DMS114 treated with DMSO at 0.1 percent for 48 hours (cell line): ENCODE data around the gene CNDP2.

Experiments
- DNase-seq: peaks from one replicate; lab custom pipeline; 2025; ENCODE audit not compliant: unreplicated experiment; lab: John Stamatoyannopoulos, UW

Gene CNDP2

DNA sequence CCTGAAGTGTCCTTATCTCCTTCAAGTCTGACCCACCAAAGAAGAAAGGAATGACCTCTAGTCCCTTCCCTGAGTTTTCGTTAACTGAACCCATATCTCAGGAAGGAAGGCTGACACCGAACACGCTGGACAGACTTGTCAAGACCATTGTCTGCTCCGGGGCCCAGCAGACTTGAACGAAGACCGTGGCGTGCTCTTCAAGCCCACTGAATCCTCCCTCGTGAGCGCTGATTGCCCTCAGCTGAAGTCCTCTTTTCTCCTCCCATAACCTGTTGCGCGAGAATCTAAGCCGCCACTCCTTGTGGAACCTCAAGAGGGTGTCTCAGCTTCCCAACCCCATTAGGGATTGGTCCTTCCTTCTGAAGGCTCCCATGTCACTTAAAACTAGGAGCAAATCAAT is 37.5 kb downstream of the CNDP2 start:
- no peak for DNase-seq

GRCh38 chr18:74534150-74534969 is 38.2 kb downstream of the CNDP2 start, which contains the start of gene CNDP1:
Gene CNDP1 (plus strand): TSS chr18:74534500. CDS start chr18:74534668, 168 bp downstream.
- no peak for DNase-seq

DNA sequence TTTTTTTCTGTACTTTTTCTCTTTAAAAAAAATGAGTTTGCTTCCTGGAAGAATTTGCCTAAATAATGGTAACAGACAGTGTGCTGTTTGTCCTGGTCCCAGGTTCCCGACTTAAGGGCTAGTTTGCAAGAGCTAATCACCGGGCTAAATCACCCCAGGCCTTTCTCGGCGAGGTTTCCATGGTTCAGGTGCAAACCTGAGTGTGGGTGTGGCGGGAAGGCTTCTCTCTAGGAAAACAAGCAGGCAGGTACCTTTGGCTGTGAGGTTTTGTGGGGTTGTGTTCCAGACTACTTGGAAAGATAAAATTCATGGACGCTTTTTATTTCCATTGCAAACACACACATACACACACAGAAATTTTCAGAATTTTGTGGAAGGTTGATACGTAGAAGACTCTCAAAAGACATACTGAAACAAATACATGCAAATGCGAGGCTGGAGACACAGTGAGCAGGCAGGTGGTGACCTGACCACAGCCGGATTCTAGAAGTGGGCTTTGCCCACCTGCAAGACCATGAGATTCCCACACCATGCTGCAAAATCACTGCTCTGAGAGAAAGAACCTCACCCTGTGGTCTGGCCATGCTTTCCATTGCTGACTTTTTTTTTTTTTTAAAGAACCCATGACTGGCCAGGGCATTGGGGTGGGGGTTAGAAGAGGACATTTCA is 39.0 kb downstream of the CNDP2 start:
- DNase-seq, result no peak

DNA sequence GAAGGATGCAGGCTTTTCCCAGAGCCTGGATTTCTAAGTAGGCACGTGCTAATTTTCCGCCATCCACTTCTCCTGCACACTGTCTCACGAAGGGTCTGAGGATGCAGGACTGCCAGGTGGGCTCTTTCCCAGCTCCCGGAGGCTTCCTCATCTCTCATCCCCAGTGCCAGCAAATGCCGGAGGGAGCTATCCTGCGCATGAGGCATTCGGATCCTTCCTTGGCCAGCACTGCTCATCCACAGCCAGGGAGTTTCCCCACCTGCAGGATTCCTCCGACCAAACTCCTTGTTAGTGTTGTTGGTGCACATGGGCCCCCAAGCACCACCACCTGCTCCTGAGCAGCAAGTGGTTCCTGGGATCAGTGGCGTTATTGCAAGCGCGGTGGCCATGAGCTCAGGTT is 43.1 kb downstream of the CNDP2 start:
- DNase-seq, result no peak

GRCh38 chr18:74540652-74541421 is 44.7 kb downstream of the CNDP2 start:
- no peak for DNase-seq

DNA sequence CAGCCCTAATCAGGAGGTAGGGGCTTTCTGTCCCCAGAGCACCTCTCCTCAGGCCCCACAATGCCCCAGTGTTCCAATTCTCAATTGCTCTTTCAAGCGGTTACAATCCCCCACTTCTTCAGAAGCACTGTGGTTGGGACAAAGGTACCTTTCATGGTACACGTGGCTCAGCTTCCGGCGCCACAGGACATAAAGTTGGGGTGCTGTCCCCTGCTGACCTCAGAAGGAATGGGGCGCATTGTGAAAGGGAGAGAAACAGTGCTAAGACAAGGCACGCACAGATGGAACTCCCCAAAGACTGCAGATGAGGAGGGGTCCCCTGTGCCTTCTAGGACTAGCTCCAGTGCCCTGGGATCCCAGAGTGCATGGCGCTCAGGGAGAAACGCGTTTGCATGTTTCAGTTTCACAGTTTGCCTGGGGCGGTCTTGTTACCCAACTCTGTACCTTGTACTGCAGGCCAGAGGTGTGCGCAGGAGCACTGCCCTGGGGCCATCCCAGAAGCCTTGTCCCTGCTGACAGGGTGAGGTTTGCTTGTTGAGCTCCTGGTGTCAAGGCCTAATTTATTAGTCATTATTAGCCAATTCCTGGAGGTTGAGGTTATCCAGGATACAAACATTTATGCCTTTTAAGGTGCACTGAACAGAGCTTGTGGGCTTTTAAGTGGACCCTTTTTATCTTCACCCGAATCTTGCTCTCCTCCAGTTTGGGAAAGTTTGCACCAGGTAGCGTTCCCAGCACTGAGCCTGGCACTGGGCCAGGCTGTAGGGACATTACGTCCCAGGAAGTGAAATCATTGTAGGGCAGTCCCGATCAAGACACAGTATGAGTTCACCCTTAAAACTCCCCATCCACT is 45.8 kb downstream of the CNDP2 start:
- no peak for DNase-seq

GRCh38 chr18:74544898-74545297 is 48.7 kb downstream of the CNDP2 start:
- no peak for DNase-seq

DNA sequence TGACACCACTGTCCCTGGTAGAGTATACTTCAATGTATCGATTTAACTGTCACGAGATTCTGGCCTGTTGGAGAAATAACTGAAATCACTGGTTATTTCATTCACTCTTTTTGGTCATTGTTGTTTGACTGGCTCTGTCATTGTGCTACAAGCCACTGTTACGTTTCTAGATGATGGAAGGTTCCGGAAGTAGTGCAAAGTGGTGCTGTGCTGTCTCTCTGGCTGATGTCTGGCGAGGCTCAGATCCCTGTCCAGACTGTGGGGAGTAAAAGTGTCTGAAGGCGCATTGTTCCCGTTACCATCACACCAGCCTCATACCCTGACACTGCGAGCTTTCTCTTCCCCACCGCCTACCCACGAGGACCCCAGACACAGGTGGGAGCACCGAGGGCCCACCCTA is 49.8 kb downstream of the CNDP2 start:
- no peak for DNase-seq

DNA sequence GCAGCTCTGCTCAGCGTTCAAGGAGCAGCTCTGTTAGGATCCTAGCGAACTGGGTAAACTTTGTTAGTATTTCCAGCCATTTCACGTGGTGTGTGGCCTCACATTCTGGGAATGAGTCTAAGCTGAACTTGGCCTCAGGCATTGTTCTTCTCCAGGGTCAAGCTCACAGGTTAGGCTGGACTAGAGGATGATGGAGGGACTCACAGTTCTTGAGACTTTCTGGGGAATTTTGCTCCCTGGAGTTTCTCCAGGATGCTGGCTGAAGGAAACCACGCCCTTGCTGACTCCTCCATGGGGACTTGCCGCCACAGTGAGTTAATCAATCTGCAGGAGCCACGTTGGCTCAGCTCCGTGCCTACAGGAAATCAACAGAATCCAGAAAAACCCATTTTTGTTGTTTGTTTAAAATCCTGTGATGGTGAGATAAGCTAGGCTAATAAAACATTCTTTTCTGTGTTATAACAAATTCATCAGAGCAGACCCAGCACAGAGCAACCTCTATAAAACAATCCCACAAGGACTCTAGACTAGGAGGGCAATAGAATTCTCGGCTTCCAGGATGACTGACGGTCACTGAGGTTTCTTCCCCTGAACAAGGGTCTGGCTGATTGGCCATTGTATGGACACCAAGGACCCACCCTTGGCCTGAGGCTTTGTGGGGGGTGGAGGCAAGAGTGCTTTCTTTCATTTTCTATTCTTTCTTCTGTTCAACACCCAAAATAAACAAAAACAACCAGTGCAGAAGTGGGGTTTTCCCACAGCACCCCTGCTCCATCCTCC is 50.8 kb downstream of the CNDP2 start:
- DNase-seq, result no peak

DNA sequence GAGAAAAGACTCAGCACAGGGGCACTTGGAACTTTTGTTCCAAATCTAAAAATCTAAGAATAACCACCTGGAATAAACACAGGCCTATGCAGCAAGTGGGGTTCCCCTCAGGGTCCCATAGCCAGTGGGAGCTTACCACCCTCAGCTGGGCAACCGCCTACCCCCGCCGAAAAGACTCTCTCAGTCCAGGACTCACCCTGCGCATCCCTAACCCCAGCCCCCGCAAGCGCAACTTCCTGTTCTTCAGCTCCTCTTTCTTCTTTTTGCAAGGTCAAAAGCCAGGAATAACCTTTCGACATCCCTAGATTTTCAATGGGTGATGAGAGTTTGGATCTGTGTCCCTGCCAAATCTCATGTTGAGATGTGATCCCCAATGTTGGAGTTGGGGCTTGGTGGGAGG is 51.7 kb downstream of the CNDP2 start:
- no peak for DNase-seq

DNA sequence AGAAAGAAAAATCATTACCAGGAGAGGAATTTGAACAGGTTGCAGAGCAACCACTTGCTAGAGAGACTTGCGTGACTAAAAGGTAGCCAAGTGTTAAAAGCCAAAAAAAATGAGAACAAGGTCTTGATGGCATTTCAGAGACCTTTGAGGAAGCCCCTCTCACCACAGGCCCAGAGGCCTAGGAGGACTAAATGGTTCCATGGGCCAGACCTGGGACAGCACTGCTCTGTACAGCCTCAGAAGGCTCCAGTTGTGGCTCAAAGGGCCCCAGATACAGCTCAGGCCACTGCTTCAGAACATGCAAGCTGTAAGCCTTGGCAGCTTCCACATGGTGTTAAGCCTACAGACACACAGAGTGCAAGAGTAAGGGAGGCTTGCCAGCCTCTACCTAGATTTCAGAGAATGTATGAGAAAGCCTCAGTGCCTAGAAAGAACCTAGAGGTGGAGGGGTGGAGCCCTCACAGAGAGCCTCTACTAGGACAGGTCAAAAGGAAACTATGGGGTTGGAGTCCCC is 53.5 kb downstream of the CNDP2 start:
- no peak for DNase-seq

GRCh38 chr18:74550886-74551285 is 54.7 kb downstream of the CNDP2 start:
- DNase-seq, result no peak

DNA sequence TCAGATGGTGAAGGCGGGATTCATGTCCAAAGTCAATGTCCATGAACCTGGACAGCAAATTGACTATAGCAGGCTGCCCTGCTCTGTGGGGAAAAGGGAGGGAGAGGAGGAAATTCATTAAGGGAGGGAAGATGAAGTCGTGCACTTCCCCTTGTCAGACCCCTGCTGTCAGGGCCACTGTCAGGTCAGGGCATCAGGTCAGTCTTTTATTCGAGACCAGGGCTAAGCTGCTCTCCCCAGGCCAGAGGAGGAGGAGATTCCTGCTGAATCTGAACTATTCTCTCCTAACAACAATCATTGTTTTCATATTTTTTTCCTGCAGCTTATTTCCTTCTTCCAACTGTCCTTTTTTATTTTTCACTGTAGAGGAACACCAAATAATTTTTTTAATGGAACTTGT is 55.3 kb downstream of the CNDP2 start:
- no peak for DNase-seq

- DNase-seq, result peak; percentile 55
Measured at GRCh38 chr18:74551936-74552555, 55.9 kb downstream of the CNDP2 start.

DNA sequence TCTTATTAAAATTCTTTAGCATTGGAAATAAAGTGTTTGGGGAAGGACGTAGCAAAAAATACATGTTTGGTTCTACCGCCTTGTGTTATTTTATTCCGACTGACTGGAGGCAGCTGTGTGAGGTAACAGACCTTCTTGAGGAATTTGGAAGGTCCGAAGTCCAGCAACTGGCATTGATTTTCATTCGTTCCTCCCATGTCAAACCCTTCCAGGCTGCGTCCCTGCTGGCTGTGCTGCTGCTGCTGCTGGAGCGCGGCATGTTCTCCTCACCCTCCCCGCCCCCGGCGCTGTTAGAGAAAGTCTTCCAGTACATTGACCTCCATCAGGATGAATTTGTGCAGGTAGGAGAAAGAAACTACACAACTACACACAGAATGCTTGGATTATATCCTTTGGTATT is 60.0 kb downstream of the CNDP2 start:
- DNase-seq, result no peak

GRCh38 chr18:74558096-74558495 is 61.9 kb downstream of the CNDP2 start:
- no peak for DNase-seq

- no peak for DNase-seq
Measured at GRCh38 chr18:74562131-74562730, 66.1 kb downstream of the CNDP2 start.

- DNase-seq, result no peak
Measured at GRCh38 chr18:74562775-74563174, 66.6 kb downstream of the CNDP2 start.

DNA sequence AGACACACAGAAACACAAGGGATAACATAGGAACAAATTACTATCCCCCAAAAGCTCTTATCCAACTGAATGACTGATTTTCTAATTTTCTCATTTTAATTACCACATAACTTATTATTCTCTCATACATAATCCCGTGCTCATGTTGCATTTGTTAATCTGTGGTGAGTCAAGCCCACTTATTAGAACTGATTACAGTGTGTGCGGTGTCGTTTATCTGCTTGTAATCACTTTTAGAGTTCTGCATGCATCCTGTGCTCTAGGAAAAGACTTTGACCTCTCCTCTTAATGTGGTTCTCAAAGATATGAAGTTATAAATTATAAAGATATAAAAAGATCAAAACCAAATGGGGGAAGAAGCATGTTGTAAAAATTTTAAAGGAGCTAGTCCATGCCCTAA is 67.8 kb downstream of the CNDP2 start:
- no peak for DNase-seq
